Measurements from ENCODE around the gene ASXL2.
A peak's percentile ranks its signal among the peaks of the same experiment; 100 is the strongest.

ASXL2 gene

DNA sequence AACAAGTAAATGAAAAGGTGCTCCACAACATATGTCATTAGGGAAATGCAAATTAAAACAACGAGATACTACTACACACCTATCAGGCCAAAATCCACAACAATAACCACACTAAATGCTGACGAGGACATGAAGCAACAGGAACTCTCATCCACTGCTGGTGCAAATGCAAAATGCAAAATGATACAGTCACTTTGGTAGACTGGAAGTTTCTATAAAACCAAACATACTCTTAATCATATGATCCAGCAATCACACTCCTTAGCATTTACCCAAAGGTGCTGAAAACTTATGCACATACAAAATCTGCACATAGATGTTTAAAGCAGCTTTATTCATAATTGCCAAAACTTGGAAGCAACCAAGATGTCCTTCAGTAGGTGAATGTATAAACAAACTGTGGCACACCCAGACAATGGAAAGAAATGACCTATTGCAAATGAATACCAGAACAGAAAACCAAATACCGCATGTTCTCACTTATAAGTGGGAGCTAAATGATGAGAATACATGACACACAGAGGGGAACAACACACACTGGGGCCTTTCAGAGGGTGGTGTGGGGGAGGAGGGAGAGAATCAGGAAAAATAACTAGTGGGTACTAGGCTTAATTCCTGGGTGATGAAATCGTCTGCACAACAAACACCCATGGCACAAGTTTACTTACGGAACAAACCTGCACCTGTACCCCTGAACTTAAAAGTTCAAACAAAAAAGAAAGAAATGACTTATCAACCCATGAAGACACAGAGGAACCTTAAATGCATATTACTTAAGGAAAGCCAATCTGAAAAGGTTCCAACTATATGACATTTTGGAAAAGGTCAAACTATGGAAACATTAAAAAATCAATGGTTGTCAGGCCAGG is 80.4 kb downstream of the ASXL2 start:
- no peak for DNase-seq

DNA sequence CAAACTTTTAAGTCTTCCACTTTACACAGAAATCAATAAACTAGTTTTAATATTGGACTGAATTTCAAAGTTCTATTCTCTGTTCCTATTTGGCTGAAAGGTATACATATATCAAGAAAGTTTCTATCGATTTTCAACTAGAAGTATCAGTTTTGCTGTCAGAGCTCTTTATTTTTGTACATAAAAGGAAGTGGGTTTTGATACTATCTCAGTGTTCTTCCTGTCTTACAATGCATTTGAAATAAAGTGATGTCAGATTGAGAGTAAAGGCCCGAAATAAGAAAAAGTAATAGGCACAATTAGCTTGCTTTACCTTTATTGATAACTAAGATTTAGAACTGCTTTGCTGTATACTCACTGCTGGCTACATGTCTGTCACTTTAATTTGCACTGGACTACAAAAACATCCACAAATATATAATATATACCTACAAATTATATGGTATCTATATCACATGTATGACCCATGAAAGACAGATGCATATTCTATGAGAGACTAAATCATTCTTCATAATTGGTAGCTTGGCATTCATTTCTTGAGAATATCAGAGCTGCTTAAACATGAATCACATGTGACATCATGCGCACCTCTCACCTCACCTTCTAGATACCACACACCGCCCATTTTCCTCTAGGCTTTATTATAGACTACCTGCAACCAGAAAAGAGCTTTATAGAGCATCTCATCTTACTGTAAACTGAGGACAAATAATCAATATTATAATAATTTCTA is 83.6 kb downstream of the ASXL2 start:
- DNase-seq: peak; percentile 68

DNA sequence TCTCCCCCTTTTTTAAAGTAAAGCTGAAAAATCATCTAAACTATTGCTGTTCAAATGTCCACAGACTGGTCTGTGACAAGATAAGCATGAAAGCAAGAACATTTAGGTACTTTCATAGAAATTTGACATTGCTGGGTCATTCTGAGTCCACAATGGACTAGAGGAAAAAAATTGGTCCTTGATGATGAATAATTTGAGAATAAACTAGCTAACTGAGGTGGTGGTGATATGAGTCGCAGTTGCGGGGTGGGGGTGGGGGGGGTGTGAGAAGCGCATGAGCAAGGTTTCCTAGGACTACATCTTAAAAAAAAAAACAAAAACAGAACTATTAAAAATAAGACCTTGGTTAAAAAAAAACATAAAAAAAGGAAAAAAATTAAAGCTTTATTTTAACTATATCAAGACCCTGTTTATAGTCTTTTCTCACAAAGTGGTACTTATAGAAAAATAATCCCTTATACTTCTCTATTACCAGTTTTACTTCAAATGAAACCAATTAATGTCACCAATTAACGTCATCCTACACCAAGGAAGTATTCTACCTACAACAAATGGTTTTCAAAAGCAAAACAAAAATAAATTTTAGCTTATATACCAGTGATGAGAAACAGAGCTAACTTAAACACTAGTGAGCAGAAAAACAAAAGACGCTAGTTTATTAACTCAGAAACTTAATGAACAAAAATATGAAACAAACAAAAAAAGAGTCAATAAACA is 88.1 kb downstream of the ASXL2 start:
- peak; percentile 22 for DNase-seq

DNA sequence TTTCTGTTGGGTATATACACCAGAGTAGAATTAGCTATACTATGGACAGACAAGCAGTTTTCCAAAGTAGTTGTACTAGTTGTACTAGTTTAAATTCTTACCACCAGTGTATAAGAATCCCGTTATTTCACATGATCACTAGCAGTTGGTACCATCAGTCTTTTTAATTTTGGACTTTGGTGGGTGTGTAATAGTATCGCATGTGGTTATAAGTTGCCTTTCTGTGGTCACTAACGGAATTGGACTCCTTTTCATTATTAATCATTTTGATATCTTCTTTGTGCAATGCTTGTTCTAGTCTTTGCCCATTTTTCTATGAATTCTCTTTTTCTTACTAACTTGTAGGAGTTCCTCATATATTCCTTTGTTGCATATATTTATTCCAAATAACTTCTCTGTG is 89.8 kb downstream of the ASXL2 start:
- peak; percentile 18 for DNase-seq

DNA sequence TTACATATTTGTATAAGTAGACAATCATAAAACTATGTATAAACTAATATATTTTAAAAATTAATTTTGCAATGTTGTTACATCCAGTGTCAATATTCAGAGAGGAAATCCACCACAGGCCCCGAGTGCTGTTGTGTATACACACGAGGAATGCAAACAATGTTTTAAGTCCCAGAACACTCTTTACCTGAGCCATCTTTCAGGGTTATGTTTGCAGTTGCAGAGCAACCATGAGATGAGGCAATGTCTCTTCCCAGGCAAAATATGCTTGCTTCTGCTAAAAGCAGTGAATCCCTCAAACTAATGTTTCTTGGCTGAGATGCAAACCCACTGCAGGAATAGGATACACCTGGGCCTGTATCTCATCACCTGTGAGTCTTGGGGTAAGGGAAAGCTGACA is 91.3 kb downstream of the ASXL2 start:
- no peak for DNase-seq

DNA sequence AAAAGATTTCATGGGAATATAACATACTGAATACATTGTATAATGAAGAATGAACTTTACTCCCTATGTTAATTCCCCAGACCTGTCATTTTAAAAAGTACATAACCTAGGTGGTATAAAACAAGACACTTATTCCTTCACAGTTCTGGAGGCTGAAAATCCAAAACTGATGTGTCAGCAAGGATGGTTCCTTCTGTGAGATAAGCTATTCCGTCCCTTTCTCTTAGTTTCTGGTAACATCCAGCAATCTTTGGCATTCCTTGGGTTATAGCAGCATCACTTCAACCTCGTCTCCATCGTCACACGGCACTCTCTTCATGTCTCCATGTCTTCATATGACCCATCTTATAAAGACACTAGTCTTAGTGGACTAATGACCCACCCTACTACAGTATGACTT is 93.9 kb downstream of the ASXL2 start:
- no peak for DNase-seq

DNA sequence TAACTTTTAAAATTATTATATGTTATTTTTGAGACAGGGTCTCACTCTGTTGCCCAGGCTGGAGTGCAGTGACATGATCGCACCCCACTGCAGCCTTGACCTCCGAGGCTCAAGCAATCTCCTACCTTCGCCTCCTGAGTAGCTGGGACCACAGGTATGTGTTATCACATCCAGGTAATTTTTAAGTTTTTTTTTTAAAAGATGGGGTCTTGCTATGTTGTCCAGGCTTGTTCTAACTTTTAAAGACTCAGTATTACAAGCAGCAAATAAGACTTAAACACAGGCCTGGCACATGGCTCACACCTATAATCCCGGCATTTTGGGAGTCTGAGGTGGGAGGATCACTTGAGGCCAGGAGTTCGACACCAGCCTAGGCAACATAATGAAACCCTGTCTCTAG is 101.2 kb downstream of the ASXL2 start:
- no peak for DNase-seq

DNA sequence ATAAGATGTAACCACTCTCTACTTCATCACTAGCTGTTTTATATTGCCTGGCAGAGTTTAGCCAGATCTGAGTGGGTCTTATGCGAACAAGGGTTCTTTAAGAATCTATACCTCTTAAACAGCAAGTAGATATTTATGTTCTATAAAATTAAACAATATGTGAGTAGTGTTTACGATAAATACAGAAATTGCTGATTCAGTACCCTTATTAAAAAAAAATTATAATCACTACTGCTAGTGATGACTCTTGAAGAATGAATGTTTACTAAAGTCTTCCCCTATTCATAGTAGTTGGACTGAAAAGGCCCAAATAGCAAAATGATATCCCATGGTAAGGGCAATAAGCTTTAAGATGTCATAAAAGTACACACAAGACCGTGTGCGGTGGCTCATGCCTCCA is 106.2 kb downstream of the ASXL2 start:
- no peak for DNase-seq

DNA sequence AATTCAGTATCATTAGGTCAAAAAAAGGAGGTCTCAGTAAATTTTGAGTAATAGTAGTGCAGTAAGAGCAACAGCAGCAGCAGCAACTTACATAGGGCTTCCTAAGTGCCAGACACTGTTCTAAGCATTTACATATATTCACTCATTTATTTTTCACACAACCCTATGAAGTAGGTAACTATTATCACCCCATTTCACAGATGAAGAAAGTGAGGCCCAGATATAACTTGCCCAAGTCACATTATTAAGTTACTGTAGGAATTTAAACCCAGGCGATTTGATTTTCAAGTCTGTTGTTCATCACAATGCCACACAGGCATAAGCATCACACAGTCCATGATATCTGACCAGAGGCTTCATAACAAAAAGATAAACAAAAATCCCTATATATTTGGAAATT is 114.7 kb downstream of the ASXL2 start:
- DNase-seq: no peak

DNA sequence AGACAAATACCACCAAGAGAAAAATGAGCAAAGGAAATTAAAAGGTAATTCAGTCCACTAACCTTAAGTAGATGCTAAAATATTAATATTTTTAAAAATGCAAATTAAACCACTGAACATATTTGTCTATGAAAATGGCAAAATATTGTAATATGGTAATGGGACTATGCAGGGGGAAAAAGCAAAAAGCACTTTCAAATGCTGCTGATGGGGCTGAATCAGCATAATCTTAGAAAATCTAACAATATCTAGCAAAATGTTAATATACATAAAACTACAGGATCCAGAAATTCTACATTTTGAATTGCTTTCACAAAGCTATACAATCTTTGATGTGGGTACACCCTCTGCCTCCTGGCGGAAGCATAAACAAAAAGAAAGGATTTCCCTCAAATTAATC is 118.0 kb downstream of the ASXL2 start:
- no peak for DNase-seq

DNA sequence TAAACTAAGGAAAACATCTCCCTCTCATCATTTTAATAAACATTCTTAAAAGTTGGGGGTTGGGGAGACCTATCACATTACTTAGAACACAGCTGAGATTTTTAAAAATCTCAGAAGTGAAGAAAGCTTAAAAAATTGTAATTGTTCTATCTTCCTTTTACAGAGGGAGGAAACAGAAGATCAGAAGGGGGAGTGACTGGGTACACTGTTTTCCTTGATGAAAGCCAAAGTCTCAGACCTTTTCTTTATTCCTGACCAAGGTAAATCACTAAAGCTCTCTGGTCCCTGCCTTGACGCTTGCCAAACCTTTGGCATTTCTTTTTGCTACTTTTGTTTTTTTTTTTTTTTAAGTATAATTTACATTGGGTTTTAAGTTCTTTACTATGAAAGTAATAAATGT is 119.9 kb downstream of the ASXL2 start:
- no peak for DNase-seq

DNA sequence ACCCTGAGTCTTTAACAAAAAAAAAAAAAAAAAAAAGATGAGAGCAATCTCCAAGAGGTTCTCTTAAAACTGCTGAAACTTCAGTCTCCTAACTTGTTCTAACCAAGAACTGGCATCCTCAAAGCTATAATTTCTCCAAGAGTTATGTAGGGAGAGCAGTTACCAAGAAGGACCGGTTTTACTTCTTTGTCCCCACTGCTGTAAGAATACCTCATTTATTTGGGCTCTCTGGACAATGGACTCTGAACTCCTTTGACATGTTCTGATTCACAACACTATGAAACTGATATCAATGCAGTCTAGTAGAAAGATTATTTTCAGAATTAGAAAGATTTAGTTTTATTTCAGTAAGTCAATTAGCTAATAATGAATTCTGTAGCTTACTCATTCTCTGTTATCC is 120.4 kb downstream of the ASXL2 start:
- DNase-seq: no peak

DNA sequence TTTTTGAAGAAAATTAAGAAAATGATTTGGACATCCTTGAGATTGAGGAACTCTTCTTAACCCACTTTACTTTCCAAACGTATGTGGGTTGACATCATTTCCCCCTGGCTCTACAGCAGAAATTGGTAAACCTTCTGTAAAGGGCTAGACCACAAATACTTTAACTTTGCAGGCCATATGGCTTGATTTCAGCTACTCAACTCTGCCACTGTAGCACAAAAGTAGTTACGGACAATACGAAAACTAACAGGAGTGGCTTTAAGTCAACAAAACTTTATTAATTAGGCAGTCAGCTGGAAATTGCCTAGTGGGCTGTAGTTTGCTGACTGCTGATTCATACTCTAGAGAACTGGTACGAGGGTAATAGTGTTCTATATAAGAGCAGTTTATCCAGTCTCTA is 121.8 kb downstream of the ASXL2 start:
- no peak for DNase-seq

DNA sequence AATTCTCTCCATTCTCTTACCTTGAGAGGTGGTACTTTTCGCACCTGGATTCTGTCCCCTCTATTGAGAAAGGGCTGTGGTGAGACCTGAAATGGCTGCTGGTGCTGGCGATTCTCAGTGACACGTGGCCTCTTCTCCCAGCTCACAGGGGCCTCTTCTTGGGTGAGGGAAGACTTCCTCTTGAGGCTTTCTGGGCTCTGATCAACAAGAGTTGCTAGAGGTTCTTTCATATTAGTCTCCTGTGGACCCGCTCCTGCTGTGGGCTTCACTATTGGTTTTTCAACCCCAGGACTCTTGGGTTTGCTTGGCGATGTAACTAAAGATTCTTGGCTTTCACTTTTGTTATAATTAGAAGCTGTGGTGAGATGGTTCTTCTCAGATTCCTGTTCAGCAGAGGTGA is 128.6 kb downstream of the ASXL2 start:
- DNase-seq: no peak

DNA sequence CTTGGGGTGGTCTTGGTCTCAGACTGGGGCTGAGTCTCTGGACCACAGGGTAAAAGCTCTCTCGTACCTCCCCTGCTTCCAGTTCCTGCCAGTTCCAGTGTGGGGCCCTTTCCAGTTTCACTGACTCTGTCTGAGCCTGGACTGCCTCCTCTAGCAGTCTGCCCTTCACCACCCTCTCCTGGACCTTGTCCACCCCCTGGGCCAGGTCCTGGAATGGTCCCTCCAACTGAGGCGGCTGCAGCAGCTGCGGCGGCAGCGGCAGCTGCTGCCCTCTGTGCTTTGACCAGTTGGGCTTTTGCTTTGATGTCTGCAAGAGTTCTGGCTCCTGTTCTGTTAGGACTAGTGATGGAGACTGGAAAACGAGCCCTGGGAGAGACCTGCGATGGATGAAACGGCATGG is 134.2 kb downstream of the ASXL2 start:
- DNase-seq: no peak

DNA sequence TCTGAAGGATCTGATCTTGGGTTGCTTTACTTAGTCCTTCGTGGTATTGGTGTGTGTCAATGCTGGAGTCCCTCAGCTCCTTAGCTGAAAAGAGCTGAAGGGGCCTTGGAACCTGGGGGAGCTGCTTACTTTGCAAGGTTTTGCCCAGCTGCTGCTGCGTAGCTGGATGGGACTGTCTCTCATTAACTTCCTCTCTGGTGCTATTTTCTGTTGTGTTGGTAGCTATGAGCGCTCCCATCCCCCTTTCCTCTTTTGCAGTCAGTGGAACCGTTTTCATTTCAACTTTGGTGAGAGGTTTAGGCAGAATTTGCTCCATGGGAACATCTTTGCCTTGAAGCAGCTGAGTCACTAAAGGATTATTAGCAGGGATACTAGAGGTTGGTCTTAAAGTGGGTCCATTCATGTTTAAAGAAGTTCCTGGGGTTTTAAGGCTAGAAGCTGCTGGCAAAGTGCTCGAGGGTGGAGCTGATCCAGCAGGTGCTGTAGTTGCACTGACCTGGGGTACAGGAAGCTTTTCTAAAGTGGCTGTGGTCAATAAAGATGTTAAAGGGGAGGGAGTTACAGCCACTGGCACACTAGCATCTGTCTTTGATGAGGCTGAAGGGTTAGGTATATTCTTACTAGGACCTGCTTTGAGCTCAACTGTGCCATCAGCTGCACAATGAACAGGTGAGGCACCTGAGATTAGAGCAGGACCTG is 135.0 kb downstream of the ASXL2 start:
- DNase-seq: no peak

DNA sequence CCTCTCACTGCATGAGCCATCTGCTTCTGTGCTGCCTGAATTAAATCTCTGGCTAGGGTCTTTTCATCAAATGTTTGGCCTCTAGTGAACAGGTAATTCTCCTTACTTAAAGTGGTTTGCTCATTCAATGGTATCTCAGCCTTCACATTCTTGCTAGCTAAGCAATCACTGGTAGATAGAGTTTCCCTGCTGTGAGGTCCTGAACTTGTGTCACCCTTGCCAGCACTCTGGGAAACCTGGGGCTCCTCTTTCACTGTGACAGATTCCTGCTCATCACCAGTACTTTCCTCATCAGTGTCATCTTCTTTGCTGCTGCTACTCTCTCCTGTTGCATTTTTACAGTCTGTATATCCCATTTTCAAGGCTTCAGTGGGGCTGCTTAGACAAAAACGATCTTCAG is 135.8 kb downstream of the ASXL2 start:
- no peak for DNase-seq

DNA sequence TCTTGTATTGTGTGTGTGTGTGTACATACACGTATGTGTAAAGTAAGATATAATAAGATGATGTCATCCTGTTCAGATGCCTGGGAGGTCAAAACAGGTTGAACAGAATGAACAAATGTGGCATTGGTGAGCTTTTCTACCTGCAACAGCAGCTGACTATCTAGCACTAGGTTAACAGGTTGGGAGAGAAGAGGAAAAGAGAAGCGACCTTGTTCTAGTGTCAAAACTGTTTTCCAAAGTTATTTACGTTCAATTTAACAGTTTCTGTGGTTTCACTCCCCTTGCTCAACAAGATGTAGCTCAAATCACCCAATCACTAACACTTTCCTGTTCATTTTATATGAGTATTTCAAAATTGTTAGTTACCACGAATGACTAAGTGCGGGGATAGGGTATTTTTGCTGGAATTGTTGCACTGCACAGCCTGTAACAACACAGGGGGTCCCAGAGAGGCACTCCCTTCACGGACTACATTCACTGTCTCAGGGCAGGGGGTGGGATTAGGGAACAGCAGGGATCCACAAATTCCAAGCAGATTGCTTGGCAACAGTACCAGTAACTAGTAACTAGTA is 137.4 kb downstream of the ASXL2 start:
- no peak for DNase-seq

DNA sequence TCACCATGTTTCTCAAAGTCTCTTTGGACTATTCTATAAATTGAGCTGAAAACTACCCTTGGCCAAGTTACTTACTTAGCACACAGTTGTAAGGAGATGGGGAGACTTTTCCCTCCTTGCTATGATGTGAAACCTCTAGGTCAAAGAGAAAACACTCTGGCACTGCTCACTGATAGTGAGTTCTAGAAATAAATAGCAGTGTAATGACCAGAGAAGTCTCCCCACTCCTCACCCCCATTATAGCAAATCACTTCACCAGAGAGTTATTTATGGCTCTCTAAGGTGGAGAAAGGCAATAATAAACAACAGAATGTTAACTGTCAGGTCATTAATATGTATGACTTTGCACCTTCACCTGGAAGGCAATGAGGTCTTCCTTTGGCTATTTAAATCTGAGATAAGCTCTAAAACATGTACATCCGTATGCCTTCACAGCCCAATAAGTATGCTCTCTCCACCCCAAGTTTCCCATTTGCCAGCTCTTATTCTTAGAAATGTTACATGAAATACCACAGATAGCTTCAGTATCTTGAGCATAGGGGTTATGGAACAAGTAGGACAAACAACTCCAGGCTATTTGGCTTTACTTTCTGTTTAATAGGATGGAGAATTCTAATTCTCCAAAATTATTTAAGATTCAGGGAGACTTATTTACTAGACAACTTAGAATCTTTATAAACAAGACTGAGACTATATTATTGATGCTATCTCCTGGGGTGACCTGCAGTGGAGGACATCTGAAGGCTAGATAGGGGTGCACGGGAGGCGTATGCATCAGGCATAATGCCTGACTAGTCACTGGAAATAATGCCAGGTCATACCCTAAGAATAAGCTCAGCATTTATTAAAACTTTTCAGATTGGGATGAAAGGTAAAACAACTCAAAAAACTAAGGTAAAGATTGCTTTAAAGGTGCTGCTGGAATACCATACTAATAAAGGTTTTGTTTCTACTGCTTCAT is 139.6 kb downstream of the ASXL2 start:
- no peak for DNase-seq

DNA sequence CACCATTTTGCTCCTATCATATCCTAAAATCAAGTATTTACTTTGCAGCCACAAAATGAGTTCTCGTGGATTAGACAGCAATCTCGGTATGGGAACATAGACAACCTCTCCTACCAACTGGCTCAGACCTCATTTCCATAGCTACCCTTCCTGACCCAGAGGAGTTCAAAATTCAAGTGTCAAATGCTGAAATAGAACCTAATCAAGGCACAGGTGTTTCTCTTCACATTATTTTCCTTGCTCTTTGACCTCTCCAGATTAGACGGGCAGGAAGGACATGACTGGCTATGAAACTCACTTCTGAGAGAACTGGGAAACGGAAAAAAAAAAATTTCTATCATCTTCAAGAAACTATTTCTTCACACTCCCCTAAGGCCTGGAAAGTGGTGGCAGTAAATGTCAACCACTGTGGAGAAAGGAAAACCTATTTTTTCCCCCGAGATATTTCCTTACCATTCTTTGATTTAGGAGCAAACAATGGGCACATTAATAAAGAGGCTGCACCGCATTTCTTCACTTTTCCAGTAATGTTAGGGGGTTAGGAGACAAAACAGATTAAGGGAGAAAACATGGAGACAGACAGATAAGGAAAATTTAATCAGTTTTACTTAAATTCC is 141.3 kb downstream of the ASXL2 start:
- DNase-seq: no peak

DNA sequence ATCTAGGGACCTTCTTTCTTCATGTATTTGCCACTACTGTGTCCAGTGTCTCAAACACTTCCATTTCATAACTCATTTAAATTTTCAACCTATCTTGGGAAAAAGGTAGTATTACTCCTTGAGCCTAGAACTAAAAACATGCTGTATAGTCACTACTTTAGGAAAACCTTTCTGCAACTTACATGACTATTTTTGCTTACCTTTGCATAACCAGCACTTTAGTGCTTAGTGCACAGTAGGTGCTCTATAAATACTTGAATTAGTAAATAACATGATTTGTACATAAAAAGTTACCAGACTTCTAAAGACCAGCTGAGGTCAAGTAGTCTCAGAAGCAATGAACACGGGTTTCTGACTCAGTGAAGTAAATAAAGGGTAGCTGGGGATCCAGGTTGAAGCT is 142.5 kb downstream of the ASXL2 start:
- no peak for DNase-seq

Measured in CD4-positive, alpha-beta T cell treated with Interleukin-17A for 1 hour (primary cell).